Measurements from ENCODE around the gene ELAVL1. TPM values are rescaled to one million over a fixed set of nuclear protein-coding genes. Genes with fewer than 3 reads are reported as not detected.

ELAVL1 gene
- total and polyA plus RNA-seq, 2 of the 13 experiments (the other 11 are each of a cell fraction or from before 2014, with no cell fraction given), result 27.9 to 38.4 TPM

DNA sequence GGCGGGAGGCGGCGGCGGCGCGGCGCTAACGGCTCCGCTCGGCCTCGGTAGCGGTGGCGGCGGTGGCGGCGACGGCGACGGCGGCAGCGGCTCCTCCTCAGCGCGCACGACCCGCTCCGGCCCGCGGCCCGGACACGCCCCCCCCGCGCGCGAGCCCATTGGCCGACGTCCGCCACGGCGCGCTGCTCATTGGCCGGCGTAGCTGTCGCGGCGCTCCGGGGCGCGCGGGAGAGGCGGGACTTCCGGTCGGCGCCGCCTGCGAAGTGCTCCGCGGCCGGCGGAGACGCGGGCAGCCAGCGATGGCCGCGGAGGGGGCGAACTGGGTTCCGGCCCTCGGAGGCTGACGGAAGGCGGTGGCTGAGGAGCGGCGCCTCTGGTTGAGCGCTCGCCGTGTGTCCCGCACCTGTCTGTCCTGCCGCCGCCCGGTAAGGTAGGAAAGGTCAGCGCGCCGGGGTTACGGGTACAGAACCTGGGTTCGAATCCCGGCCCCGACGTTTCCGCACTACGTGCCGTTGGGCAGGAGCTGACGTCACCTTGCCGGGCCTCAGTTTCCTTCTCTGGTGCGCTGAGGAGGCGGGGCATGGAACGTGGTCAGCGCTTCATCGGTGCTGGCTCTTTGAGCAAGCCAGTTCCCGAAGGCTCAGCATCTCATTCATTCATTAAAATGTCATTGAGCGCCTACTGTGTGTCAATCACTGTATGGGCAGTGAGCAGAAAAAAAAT is at the start of gene ELAVL1 (continued):
- 0 out of 2 replicates have a peak, but pooled peaks have one; percentile 42 for TF ChIP-seq ZNF766 (CRISPR knock-in tag; IDR thresholded peaks at IDR 0.05; ENCODE audit: borderline replicate concordance)
- TF ChIP-seq GLI4 (CRISPR knock-in tag; IDR thresholded peaks at IDR 0.05; ENCODE audit: borderline replicate concordance), result no peak
- peak; percentile 76 for TF ChIP-seq KMT2A (CRISPR knock-in tag; IDR thresholded peaks at IDR 0.05)
- no peak for TF ChIP-seq ZNF543 (CRISPR knock-in tag; IDR thresholded peaks at IDR 0.05)
- TF ChIP-seq ZFY (CRISPR knock-in tag; IDR thresholded peaks at IDR 0.05), result peak; percentile 79
- TF ChIP-seq, protein P1, sequence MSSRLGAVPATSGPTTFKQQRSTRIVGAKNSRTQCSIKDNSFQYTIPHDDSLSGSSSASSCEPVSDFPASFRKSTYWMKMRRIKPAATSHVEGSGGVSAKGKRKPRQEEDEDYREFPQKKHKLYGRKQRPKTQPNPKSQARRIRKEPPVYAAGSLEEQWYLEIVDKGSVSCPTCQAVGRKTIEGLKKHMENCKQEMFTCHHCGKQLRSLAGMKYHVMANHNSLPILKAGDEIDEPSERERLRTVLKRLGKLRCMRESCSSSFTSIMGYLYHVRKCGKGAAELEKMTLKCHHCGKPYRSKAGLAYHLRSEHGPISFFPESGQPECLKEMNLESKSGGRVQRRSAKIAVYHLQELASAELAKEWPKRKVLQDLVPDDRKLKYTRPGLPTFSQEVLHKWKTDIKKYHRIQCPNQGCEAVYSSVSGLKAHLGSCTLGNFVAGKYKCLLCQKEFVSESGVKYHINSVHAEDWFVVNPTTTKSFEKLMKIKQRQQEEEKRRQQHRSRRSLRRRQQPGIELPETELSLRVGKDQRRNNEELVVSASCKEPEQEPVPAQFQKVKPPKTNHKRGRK (CRISPR knock-in tag; IDR thresholded peaks at IDR 0.05), result no peak
- no peak for TF ChIP-seq JDP2 (CRISPR knock-in tag; IDR thresholded peaks at IDR 0.05; ENCODE audit: borderline replicate concordance)
- peak; percentile 57; the same call in 1 of the 2 replicates for TF ChIP-seq MTA1 (CRISPR knock-in tag; IDR thresholded peaks at IDR 0.05; ENCODE audit: borderline replicate concordance)
- 0 out of 2 replicates have a peak, but pooled peaks have one; percentile 62 for TF ChIP-seq ZNF224 (CRISPR knock-in tag; IDR thresholded peaks at IDR 0.05)
- TF ChIP-seq HHEX (CRISPR knock-in tag; IDR thresholded peaks at IDR 0.05), result no peak
- no peak for TF ChIP-seq RARG (CRISPR knock-in tag; IDR thresholded peaks at IDR 0.05; ENCODE audit: low read depth)
- no peak for TF ChIP-seq ZNF75D (CRISPR knock-in tag; IDR thresholded peaks at IDR 0.05; ENCODE audit: borderline replicate concordance)
- TF ChIP-seq ZNF709 (CRISPR knock-in tag; IDR thresholded peaks at IDR 0.05), result no peak
- no peak for TF ChIP-seq GTF2F1 (IDR thresholded peaks at IDR 0.05; ENCODE audit: low read length)
- no peak for TF ChIP-seq ZZZ3 (CRISPR knock-in tag; IDR thresholded peaks at IDR 0.05; ENCODE audit: borderline replicate concordance)
- no peak for TF ChIP-seq SRSF4 (IDR thresholded peaks at IDR 0.05; ENCODE audit: low read depth, low read length, poor library complexity, severe bottlenecking)
- TF ChIP-seq, protein P2, sequence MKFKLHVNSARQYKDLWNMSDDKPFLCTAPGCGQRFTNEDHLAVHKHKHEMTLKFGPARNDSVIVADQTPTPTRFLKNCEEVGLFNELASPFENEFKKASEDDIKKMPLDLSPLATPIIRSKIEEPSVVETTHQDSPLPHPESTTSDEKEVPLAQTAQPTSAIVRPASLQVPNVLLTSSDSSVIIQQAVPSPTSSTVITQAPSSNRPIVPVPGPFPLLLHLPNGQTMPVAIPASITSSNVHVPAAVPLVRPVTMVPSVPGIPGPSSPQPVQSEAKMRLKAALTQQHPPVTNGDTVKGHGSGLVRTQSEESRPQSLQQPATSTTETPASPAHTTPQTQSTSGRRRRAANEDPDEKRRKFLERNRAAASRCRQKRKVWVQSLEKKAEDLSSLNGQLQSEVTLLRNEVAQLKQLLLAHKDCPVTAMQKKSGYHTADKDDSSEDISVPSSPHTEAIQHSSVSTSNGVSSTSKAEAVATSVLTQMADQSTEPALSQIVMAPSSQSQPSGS (CRISPR knock-in tag; IDR thresholded peaks at IDR 0.05), result peak; percentile 78; the same call in 1 of the 2 replicates
- TF ChIP-seq CCAR2 (optimal IDR thresholded peaks at IDR 0.05; ENCODE audit: low read depth, low read length), result no peak
- TF ChIP-seq CREM (IDR thresholded peaks at IDR 0.05), result peak; percentile 39; the same call in 1 of the 2 replicates
- TF ChIP-seq CREM (CRISPR knock-in tag; IDR thresholded peaks at IDR 0.05), result no peak
- TF ChIP-seq PHF8 (CRISPR knock-in tag; IDR thresholded peaks at IDR 0.05), result peak; percentile 92
- no peak; the same call in 1 of the 2 replicates for TF ChIP-seq AHR (CRISPR knock-in tag; IDR thresholded peaks at IDR 0.05)
- no peak for TF ChIP-seq TBX3 (IDR thresholded peaks at IDR 0.05; ENCODE audit: borderline replicate concordance)
- no peak for TF ChIP-seq PAX8 (CRISPR knock-in tag; IDR thresholded peaks at IDR 0.05; ENCODE audit: borderline replicate concordance)
- peak; percentile 36; the same call in 1 of the 2 replicates for TF ChIP-seq ZIK1 (CRISPR knock-in tag; IDR thresholded peaks at IDR 0.05; ENCODE audit: borderline replicate concordance, low read depth)
